NCI-H1436 treated with DMSO at 0.1 percent for 48 hours (cell line): ENCODE results near the gene OSBPL3.
"Not testable (repeated sequence)": the region's sequence is repeated elsewhere in the genome, so short reads cannot be mapped to it uniquely, and the experiment has no call there.

Experiments
- DNase-seq: peaks from one replicate; lab custom pipeline; 2025; lab: John Stamatoyannopoulos, UW

OSBPL3 gene

GRCh38 chr7:24917510-24918239, 62.3 kb downstream of the OSBPL3 start:
- DNase-seq, result no peak

- DNase-seq, result no peak
Observed at GRCh38 chr7:24916463-24917040, 63.4 kb downstream of the OSBPL3 start.

GRCh38 chr7:24914465-24914859, 65.5 kb downstream of the OSBPL3 start:
- DNase-seq, result no peak

- DNase-seq, result no peak
Observed at GRCh38 chr7:24913801-24914464, 66.0 kb downstream of the OSBPL3 start.

GRCh38 chr7:24912874-24913514, 67.0 kb downstream of the OSBPL3 start:
- no peak for DNase-seq

- DNase-seq, result no peak
Observed at GRCh38 chr7:24912424-24912823, 67.6 kb downstream of the OSBPL3 start.

- DNase-seq, result no peak
Observed at GRCh38 chr7:24911213-24911603, 68.8 kb downstream of the OSBPL3 start.

GRCh38 chr7:24910551-24911212, 69.3 kb downstream of the OSBPL3 start:
- no peak for DNase-seq

- DNase-seq, result no peak
Observed at GRCh38 chr7:24908727-24909126, 71.3 kb downstream of the OSBPL3 start.

GRCh38 chr7:24908166-24908565, 71.8 kb downstream of the OSBPL3 start:
- no peak for DNase-seq

- DNase-seq, result no peak
Observed at GRCh38 chr7:24907311-24907886, 72.6 kb downstream of the OSBPL3 start.

- DNase-seq, result no peak
Observed at GRCh38 chr7:24905996-24906770, 73.8 kb downstream of the OSBPL3 start.

GRCh38 chr7:24903992-24904391, 76.0 kb downstream of the OSBPL3 start:
- DNase-seq, result not testable (repeated sequence)

- no peak for DNase-seq
Observed at GRCh38 chr7:24903559-24903958, 76.4 kb downstream of the OSBPL3 start.

- no peak for DNase-seq
Observed at GRCh38 chr7:24902931-24903330, 77.0 kb downstream of the OSBPL3 start.

- no peak for DNase-seq
Observed at GRCh38 chr7:24902276-24902675, 77.7 kb downstream of the OSBPL3 start.

GRCh38 chr7:24899905-24900304, 80.1 kb downstream of the OSBPL3 start:
- DNase-seq, result no peak

- DNase-seq, result no peak
Observed at GRCh38 chr7:24899161-24899560, 80.8 kb downstream of the OSBPL3 start.

GRCh38 chr7:24898691-24899090, 81.3 kb downstream of the OSBPL3 start:
- DNase-seq, result no peak

- DNase-seq, result no peak
Observed at GRCh38 chr7:24896031-24896501, 83.9 kb downstream of the OSBPL3 start.
